T-helper 2 cell (primary cell): ENCODE data around the gene TLR4.

ENCODE experiments used
- DNase-seq, 5 experiments: peaks; one replicate each; pipeline versions ENCODE4 v3.0.0 to v3.0.0-alpha.2; 2012 to 2022
- total RNA-seq, 2 donors: gene quantifications; one replicate each; lab custom pipeline; 2026; lab: John Stamatoyannopoulos, UW

The TLR4 gene
- total RNA-seq, result 0 to 0.07 reads per million in 2 donors

- no peak for DNase-seq
These were observed at the start of gene TLR4 for GRCh38 chr9:117704024-117704575. Gene TLR4, plus strand, starts transcription at chr9:117704403. Its CDS starts 70 bp downstream, at chr9:117704473.

GRCh38 chr9:117656002-117656401 lies 48.2 kb upstream of the TLR4 start:
- no peak for DNase-seq

DNA sequence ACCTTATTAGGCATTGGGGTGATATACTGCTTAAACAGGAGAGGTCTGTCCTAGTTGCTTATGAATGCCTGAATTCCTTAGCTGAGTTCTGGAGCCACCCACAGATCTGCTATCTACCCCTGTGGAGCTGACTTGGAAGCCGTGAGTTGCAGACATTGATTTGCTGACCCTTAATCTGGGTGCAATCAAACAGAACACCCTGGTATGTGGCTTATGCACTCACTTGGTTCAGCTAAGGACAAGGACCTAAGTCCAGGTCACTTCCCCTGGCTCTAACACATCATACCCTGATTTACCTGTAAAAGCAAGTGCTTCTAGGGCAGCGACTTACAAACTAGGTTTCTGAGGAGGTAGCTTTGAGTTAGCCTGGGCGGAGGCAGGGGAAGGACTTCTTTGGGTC lies 41.6 kb upstream of the TLR4 start:
- DNase-seq, result no peak

GRCh38 chr9:117664419-117664818 lies 39.8 kb upstream of the TLR4 start:
- DNase-seq, result no peak

GRCh38 chr9:117665601-117666385 lies 38.4 kb upstream of the TLR4 start:
- no peak for DNase-seq

DNA sequence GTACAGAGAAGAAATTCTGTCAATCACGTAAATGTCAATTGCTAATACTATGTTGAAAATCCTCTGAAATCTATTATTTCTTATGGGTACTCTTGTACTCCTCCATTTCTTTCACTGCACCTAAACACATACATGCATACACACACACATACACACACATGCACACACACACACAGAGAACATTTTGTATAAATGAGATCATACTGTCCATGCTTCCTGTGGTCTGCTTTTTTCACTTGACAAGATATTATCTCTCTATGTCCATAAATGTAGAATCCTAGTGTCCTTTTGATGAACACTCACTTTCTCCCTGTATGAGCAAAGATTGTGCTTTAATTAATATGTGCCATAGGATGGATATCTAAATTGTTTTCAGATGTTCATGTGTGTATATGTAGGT lies 32.7 kb upstream of the TLR4 start:
- no peak for DNase-seq

GRCh38 chr9:117672369-117672768 lies 31.8 kb upstream of the TLR4 start:
- no peak for DNase-seq

DNA sequence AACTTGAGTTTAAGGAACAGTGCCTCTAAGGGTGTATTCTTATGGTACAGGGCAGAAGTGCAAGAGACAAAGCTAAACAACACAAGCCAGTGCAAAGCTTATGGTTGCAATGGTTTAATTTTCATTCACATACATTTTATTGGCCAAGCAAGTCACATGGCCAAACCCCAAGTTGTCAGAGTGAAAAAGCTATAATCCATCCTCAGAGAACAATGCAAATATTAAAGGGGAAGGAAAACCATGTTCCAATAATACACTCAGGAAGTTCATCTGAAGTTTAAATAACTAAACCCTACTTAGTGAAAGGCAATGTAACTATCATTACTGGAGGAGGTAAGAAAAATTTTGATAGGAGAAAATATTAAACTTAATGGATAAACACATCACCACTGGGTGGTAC lies 26.6 kb upstream of the TLR4 start:
- DNase-seq, result no peak

GRCh38 chr9:117678871-117679270 lies 25.3 kb upstream of the TLR4 start:
- peak in 1 of 5 experiments; percentile 13 for DNase-seq

GRCh38 chr9:117679416-117679815 lies 24.8 kb upstream of the TLR4 start:
- DNase-seq, result no peak

GRCh38 chr9:117681888-117682287 lies 22.3 kb upstream of the TLR4 start:
- no peak for DNase-seq

- peak in 1 of 5 experiments; percentile 63 for DNase-seq
These were observed 21.1 kb upstream of the TLR4 start for GRCh38 chr9:117682955-117683710.

GRCh38 chr9:117687532-117687931 lies 16.7 kb upstream of the TLR4 start:
- DNase-seq, result no peak

- no peak for DNase-seq
These were observed 12.8 kb upstream of the TLR4 start for GRCh38 chr9:117691367-117691766.

GRCh38 chr9:117696154-117696553 lies 8.0 kb upstream of the TLR4 start:
- DNase-seq, result no peak

GRCh38 chr9:117697046-117697445 lies 7.2 kb upstream of the TLR4 start:
- DNase-seq, result no peak

GRCh38 chr9:117703537-117703936 lies 666 bp upstream of the TLR4 start:
- DNase-seq, result no peak

DNA sequence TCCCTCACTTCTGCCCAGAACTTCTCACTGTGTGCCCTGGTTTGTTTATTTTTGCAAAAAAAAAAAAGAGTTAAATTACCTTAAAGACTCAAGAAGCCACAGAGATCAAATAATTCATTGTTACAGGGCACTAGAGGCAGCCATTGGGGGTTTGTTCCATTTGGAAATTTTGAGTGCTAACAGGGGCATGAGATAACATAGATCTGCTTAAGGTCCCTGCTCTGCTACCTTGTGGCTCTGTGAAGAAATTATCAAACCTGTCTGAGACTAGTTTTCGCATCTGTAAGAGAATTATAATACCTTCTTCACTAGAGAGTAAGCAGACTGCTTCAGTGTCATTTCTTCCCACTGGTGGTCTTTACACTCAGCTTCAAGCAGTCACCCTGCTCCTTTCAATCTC lies 394 bp downstream of the TLR4 start:
- no peak for DNase-seq

DNA sequence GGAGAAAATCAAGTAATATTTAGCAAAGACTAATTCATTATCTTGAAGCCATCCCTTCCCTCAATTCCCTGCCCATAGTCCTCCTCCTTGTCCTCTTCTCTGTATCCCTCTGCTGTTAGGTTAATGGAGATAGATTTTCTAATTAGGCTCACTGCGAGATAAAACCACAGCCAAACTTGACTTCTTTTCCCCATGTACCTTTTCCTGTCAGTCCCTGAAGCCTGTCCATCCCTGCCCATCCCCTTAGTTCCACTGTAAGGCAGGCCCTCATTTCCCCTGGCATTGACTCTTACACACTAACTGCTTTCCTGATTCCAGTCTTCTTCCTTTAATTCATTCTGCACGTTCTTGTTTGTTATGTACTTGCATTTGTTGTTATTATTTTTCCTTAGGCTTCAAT lies 1.2 kb downstream of the TLR4 start:
- DNase-seq, result no peak

GRCh38 chr9:117706421-117707116 lies 2.4 kb downstream of the TLR4 start:
- no peak for DNase-seq

DNA sequence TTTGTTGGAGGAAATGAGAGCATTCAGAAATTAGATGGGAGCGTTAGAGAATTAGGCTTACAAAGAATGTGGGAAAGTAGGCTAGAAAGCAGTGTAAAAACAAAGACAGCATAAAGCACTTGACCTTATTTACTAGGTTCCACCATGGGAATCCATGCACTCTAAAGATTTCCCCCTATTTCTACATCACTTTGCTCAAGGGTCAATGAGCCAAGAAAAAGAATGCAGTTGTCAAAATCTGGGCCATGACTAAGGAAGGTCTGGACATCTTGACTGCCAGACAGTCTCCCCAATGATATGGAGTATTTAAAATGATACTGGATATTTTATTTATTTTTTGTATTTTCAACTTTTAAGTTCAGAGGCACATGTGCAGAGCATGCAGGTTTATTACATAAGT lies 3.4 kb downstream of the TLR4 start:
- DNase-seq, result no peak

DNA sequence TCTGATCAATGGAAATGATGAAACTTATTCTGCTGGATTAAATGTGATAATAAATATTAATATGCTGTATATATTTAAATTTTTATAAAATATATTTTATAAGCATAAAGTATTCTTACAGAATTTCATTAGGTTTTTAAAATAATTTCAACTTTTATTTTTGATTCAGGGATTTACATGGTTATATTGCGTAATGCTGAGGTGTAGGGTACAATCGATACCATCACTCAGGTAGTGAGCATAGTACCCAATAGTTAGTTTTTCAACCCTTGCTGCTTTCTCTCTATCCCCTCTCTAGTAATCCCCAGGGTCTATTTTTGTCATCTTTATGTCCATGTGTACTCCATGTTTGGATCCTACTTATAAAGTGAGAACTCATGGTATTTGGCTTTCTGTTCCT lies 5.7 kb downstream of the TLR4 start:
- DNase-seq, result no peak

- DNase-seq, result peak in 1 of 5 experiments; percentile 7
These were observed 10.1 kb downstream of the TLR4 start for GRCh38 chr9:117714282-117714681.
